ENCODE measurements around the gene RABAC1. TPM values are rescaled to one million over a fixed set of nuclear protein-coding genes. Genes with fewer than 3 reads are reported as not detected.

RABAC1 gene
- total RNA-seq, 2 experiments from 2014 or later = 171 to 191 TPM

DNA sequence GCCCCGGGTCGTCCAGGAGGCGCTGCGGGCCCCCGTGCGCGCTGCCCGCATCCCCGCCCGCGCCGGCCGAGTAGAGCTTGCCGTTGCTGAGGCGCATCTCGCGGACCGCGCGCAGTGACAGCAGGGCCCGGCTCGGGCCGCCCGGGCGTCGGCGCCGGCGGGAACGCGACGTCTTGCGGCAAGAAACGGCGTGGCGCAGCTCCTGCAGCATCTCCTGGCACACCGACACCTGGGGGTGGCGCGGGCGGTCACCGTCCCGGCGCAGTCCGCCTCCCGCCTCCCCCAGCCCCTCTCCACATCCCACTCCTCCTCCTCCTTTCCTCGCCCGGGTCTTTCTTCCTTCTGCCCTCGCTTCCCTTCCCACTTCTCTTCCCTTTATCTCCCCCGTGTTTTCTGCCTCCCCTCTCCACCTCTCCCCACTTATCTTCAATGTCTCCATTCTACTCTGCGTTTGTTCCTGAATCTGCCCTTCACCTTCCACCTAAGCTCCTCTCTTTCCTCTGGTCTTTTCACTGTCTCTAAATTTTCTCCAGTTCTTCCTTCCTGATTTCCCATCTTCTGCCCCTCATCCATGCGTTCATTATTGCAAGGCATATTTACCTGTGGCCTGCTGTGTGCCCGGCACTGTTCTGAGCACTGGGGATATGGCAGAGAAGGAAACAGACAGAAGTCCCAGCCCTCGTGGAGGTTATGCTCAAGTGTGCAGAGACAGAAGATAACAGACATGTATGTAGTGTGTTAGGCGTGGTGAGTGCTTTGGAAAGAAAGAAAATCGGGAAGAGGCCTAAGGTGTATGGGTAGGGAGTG lies 40.2 kb upstream of the RABAC1 start:
- intact Hi-C loops (cut with micrococcal nuclease; ENCODE audit: unreplicated experiment) = loop anchor here (2.0 kb wide), 1 partner anchor 36 kb away; no protein-coding TSS in a partner anchor
- no peak for DNase-seq (ENCODE audit: low spot score)
- Histone ChIP-seq H3K4me2 (ENCODE audit: low read length) (no peak overlapping the region), H3K27ac (ENCODE audit: low read depth, low read length, poor library complexity, severe bottlenecking) (no peak overlapping the region), H3K4me1 (ENCODE audit: insufficient read depth, low read length, poor library complexity, severe bottlenecking) (peaks cover 26% of the 10 kb centered on the region), H3K79me2 (ENCODE audit: insufficient read depth, low read depth, low read length) (no peaks in the 10 kb centered on the region), H3K9me2 (ENCODE audit: insufficient read depth, low read length) (no peaks in the 10 kb centered on the region), H3K9me3 (ENCODE audit: low read length) (no peaks in the 10 kb centered on the region), H3K4me3 (ENCODE audit: low read depth, low read length, poor library complexity, severe bottlenecking) (no peak overlapping the region), H3K36me3 (ENCODE audit: insufficient read depth, low read length) (no peaks in the 10 kb centered on the region), H2AFZ (ENCODE audit: low read length) (no peak overlapping the region), H4K20me1 (ENCODE audit: insufficient read depth, low read length) (no peaks in the 10 kb centered on the region)
- BruUV-seq (replicated peaks) = no TSS peak
- no peak for TF ChIP-seq EZH2phosphoT487 (IDR thresholded peaks at IDR 0.05; ENCODE audit: borderline replicate concordance, low read depth, low read length)
- TF ChIP-seq, protein P1, sequence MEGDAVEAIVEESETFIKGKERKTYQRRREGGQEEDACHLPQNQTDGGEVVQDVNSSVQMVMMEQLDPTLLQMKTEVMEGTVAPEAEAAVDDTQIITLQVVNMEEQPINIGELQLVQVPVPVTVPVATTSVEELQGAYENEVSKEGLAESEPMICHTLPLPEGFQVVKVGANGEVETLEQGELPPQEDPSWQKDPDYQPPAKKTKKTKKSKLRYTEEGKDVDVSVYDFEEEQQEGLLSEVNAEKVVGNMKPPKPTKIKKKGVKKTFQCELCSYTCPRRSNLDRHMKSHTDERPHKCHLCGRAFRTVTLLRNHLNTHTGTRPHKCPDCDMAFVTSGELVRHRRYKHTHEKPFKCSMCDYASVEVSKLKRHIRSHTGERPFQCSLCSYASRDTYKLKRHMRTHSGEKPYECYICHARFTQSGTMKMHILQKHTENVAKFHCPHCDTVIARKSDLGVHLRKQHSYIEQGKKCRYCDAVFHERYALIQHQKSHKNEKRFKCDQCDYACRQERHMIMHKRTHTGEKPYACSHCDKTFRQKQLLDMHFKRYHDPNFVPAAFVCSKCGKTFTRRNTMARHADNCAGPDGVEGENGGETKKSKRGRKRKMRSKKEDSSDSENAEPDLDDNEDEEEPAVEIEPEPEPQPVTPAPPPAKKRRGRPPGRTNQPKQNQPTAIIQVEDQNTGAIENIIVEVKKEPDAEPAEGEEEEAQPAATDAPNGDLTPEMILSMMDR (conservative IDR thresholded peaks at IDR 0.05; ENCODE audit: low read length) = no peak
- POLR2A ChIA-PET = no interaction called here
- CTCF ChIA-PET (ENCODE audit: unreplicated experiment) = interaction anchor here (0.6 kb wide), 1 partner anchor 24 kb away, joined by 3 read pairs; no protein-coding TSS in a partner anchor

DNA sequence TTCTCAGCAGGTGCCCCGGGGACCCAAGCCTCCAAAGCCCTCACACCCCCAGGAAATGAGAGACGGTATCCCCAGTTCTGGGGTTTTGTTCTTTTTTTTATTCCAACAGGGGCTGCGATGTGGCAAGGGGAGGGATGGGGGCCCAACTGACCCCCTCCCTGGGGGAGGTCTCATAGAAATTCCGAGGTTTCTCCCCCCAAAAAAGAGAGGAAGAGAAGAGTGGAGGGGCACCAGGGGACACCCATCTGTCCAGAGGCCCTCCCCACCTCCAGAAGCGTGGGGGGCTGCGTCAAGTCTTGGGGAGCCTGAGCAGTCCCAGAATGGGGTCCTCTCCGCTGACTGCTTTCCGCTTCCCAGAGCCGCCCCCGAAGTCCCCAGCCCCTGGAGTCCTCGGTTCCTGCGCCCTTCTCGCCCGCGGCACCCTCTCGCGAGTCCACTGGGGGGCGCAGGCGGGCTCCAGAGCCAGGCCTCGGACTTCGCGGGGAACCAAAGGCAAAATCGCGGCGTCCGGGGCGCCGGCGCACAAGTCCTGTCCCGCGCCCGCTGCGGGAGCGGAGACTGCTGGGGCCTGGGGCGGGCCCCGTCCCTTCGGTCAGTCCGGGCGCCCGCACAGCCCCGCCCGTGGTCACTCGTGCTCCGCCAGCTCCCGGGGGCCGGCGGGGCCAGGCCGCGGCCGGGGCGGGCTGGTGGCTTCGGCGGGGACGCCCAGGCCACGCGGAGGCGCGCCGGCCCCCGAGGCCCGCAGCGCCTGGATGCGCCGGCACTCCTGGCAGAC lies 39.3 kb upstream of the RABAC1 start:
- peaks cover 27% of the 10 kb centered on the region for H3K4me1 ChIP-seq (ENCODE audit: insufficient read depth, low read length, poor library complexity, severe bottlenecking)
- TF ChIP-seq EZH2phosphoT487 (IDR thresholded peaks at IDR 0.05; ENCODE audit: borderline replicate concordance, low read depth, low read length) = no peak
- TF ChIP-seq, protein P1 (conservative IDR thresholded peaks at IDR 0.05; ENCODE audit: low read length) = peak; percentile 82
- peak overlapping the region; percentile 59 for H3K4me3 ChIP-seq (ENCODE audit: low read depth, low read length, poor library complexity, severe bottlenecking)
- no peak overlapping the region for H3K27ac ChIP-seq (ENCODE audit: low read depth, low read length, poor library complexity, severe bottlenecking)
- peak overlapping the region; percentile 70 for H3K4me2 ChIP-seq (ENCODE audit: low read length)
- DNase-seq (ENCODE audit: low spot score) = peak; percentile 74
- H3K79me2 ChIP-seq (ENCODE audit: insufficient read depth, low read depth, low read length) = no peaks in the 10 kb centered on the region
- peak overlapping the region; percentile 12; the same call in 1 of the 2 replicates for H2AFZ ChIP-seq (ENCODE audit: low read length)
- no TSS peak for BruUV-seq (replicated peaks)
- POLR2A ChIA-PET = no interaction called here
- no peaks in the 10 kb centered on the region for H3K9me3 ChIP-seq (ENCODE audit: low read length)
- intact Hi-C loops (cut with micrococcal nuclease; ENCODE audit: unreplicated experiment) = loop anchor here (2.0 kb wide), 1 partner anchor 36 kb away; no protein-coding TSS in a partner anchor
- no peaks in the 10 kb centered on the region for H4K20me1 ChIP-seq (ENCODE audit: insufficient read depth, low read length)
- H3K9me2 ChIP-seq (ENCODE audit: insufficient read depth, low read length) = no peaks in the 10 kb centered on the region
- no peaks in the 10 kb centered on the region for H3K36me3 ChIP-seq (ENCODE audit: insufficient read depth, low read length)
- CTCF ChIA-PET (ENCODE audit: unreplicated experiment) = no interaction called here

All from OCI-LY7 (cell line).